MCF 10A (cell line): ENCODE measurements around the gene ASPHD2. TPM values are rescaled to one million over a fixed set of nuclear protein-coding genes. Genes with fewer than 3 reads are reported as not detected.

Experiments
- BruUV-seq: library from RNA; stranded (reverse); fragments of 400-500 nt; replicated peaks from 2 replicates; lab custom pipeline; 2021; lab: Mats Ljungman, UMichigan
- CTCF ChIA-PET: fragments of 300-600 bp; sonication (Branson Sonifier 250); formaldehyde crosslinking; extraction: SDS; loops from one replicate; lab custom pipeline; 2021; ENCODE audit warnings: antibody characterized with exemption, inconsistent platforms; lab: Yijun Ruan, JAX
- POLR2A ChIA-PET: fragments of 300-600, 350-650 bp; sonication (Branson Sonifier 250); formaldehyde crosslinking; extraction: SDS; loops from one replicate; lab custom pipeline; 2020; ENCODE audit warnings: antibody characterized with exemption, inconsistent platforms; lab: Yijun Ruan, JAX
- DNase-seq: peaks from one replicate; pipeline ENCODE4 v3.0.0-alpha.2; 2018; ENCODE audit not compliant: unreplicated experiment
- H3K27ac Mint-ChIP-seq: one replicate; pipeline ENCODE4 v1.8.0; 2022; ENCODE audit warnings: mild to moderate bottlenecking, low read depth, mixed read lengths; ENCODE audit not compliant: unreplicated experiment
- H3K27me3 Mint-ChIP-seq: one replicate; pipeline ENCODE4 v1.8.0; 2022; ENCODE audit warnings: mixed read lengths; ENCODE audit not compliant: insufficient read depth, unreplicated experiment
- H3K36me3 Mint-ChIP-seq: one replicate; pipeline ENCODE4 v1.8.0; 2022; ENCODE audit warnings: mild to moderate bottlenecking, moderate library complexity, mixed read lengths; ENCODE audit not compliant: insufficient read depth, unreplicated experiment
- H3K4me1 Mint-ChIP-seq: one replicate; pipeline ENCODE4 v1.8.0; 2022; ENCODE audit warnings: mixed read lengths; ENCODE audit not compliant: insufficient read depth, unreplicated experiment
- H3K4me3 Mint-ChIP-seq: one replicate; pipeline ENCODE4 v1.8.0; 2022; ENCODE audit warnings: mild to moderate bottlenecking, moderate library complexity, mixed read lengths; ENCODE audit not compliant: unreplicated experiment
- H3K9me3 Mint-ChIP-seq: one replicate; pipeline ENCODE4 v1.8.0; 2022; ENCODE audit warnings: mixed read lengths; ENCODE audit not compliant: unreplicated experiment
- intact Hi-C: fragments of 100-400 bp; cut with micrococcal nuclease; formaldehyde crosslinking; loops from 2 replicates; pipeline ENCODE4 v1.14.1; 2022
- total RNA-seq: library from RNA; stranded (reverse); gene quantifications from 2 replicates; pipeline ENCODE4 v1.2.3, GENCODE V29; 2022
- TF ChIP-seq, protein P1 (sequence below): fragments of 200-600 bp; IDR thresholded peaks from one replicate; pipeline ENCODE4 v1.8.0; 2022; ENCODE audit warnings: antibody characterized with exemption, mild to moderate bottlenecking; ENCODE audit not compliant: unreplicated experiment

The ASPHD2 gene
- total RNA-seq, 1 experiment from 2014 or later = 4.8 TPM

DNA sequence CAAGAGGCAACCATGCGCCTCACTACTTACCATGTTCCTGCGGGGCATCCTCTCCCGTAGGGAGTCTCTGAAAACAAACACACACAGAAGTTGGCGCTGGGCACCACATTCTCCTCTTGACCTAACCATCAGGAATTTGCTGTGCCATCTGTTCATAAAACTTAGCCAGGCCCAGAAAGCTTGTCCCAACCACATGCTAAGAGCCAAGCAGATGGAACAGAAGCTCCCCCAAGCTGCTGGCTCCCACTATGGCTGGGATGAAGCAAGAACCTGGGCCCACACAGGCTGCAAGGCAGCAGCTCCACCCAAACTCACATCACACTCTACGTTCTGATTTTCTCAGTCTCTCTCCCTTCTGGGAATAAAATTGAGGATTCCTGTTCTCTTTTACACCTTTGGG is 37.1 kb downstream of the ASPHD2 start:
- intact Hi-C loops = no loop called here
- BruUV-seq = no TSS peak
- no peaks in the 10 kb centered on the region for H3K27me3 Mint-ChIP-seq
- no peak overlapping the region for H3K27ac Mint-ChIP-seq
- no peak overlapping the region for H3K4me3 Mint-ChIP-seq
- TF ChIP-seq, protein P1, sequence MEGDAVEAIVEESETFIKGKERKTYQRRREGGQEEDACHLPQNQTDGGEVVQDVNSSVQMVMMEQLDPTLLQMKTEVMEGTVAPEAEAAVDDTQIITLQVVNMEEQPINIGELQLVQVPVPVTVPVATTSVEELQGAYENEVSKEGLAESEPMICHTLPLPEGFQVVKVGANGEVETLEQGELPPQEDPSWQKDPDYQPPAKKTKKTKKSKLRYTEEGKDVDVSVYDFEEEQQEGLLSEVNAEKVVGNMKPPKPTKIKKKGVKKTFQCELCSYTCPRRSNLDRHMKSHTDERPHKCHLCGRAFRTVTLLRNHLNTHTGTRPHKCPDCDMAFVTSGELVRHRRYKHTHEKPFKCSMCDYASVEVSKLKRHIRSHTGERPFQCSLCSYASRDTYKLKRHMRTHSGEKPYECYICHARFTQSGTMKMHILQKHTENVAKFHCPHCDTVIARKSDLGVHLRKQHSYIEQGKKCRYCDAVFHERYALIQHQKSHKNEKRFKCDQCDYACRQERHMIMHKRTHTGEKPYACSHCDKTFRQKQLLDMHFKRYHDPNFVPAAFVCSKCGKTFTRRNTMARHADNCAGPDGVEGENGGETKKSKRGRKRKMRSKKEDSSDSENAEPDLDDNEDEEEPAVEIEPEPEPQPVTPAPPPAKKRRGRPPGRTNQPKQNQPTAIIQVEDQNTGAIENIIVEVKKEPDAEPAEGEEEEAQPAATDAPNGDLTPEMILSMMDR = no peak
- H3K4me1 Mint-ChIP-seq = peaks cover 14% of the 10 kb centered on the region
- no peaks in the 10 kb centered on the region for H3K9me3 Mint-ChIP-seq
- ChIA-PET CTCF (interaction anchor here (0.6 to 2.2 kb wide), 5 partner anchors 9 to 100 kb away, joined by 3 to 9 read pairs (median 7); no protein-coding TSS in a partner anchor), POLR2A (interaction anchor here (2.4 kb wide), 1 partner anchor 18 kb away, joined by 13 read pairs; the partner anchor contains the start of genes HPS4 and SRRD)
- peaks cover 87% of the 10 kb centered on the region for H3K36me3 Mint-ChIP-seq
- no peak for DNase-seq

- Mint-ChIP-seq H3K9me3 (no peaks in the 10 kb centered on the region), H3K36me3 (peaks cover 92% of the 10 kb centered on the region), H3K27ac (peak overlapping the region; percentile 74), H3K27me3 (no peaks in the 10 kb centered on the region), H3K4me3 (no peak overlapping the region), H3K4me1 (peaks cover 24% of the 10 kb centered on the region)
- CTCF ChIA-PET = interaction anchor here (0.6 to 4.5 kb wide), 5 partner anchors 10 to 209 kb away, joined by 3 to 19 read pairs (median 4); no protein-coding TSS in a partner anchor
- TF ChIP-seq, protein P1 = no peak
- no TSS peak for BruUV-seq
- intact Hi-C loops = no loop called here
- DNase-seq = no peak
- POLR2A ChIA-PET = interaction anchor here (1.2 to 4.9 kb wide), 2 partner anchors 9 to 13 kb away, joined by 5 to 62 read pairs; partner anchors contain the start of genes HPS4 and SRRD
These were observed 41.7 kb downstream of the ASPHD2 start for GRCh38 chr22:26470807-26471206.

DNA sequence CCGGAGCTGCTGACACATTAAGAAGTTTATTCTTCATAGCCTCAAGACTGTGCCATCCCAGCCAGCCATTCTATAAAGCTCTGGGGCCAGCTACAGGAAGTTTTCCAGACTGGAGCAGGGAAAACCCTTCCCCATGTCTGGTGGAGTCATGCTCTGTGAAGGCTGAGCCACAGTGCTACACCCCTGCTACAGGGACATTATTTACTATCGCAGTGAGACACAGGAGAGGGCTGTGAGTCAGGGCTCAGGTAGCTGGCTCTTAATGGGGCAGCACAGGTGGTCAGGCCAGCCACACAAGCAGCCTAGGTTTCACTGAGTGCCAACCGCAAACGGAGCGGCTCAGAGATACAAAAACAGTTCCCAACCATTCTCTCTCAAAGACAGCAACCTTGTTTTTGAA is 42.5 kb downstream of the ASPHD2 start:
- Mint-ChIP-seq H3K27me3 (no peaks in the 10 kb centered on the region), H3K9me3 (no peaks in the 10 kb centered on the region), H3K36me3 (peaks cover 92% of the 10 kb centered on the region), H3K4me1 (peaks cover 26% of the 10 kb centered on the region), H3K27ac (peak overlapping the region; percentile 74), H3K4me3 (peak overlapping the region; percentile 14)
- TF ChIP-seq, protein P1 = no peak
- POLR2A ChIA-PET = interaction anchor here (0.6 to 4.9 kb wide), 3 partner anchors 12 to 814 kb away, joined by 3 to 62 read pairs (median 3); partner anchors contain the start of genes HPS4 and SRRD
- BruUV-seq = no TSS peak
- intact Hi-C loops = no loop called here
- CTCF ChIA-PET = interaction anchor here (0.7 to 4.5 kb wide), 5 partner anchors 11 to 120 kb away, joined by 3 to 19 read pairs (median 3); no protein-coding TSS in a partner anchor
- peak; percentile 80 for DNase-seq

- TF ChIP-seq, protein P1 = no peak
- ChIA-PET POLR2A (interaction anchor here (4.9 kb wide), 1 partner anchor 9 kb away, joined by 62 read pairs; the partner anchor contains the start of genes HPS4 and SRRD), CTCF (interaction anchor here (1.0 kb wide), 1 partner anchor 190 kb away, joined by 3 read pairs; no protein-coding TSS in a partner anchor)
- Mint-ChIP-seq H3K27me3 (no peaks in the 10 kb centered on the region), H3K4me1 (peaks cover 49% of the 10 kb centered on the region), H3K36me3 (peaks cover 78% of the 10 kb centered on the region), H3K4me3 (no peak overlapping the region), H3K27ac (no peak overlapping the region), H3K9me3 (no peaks in the 10 kb centered on the region)
- no TSS peak for BruUV-seq
- DNase-seq = no peak
- intact Hi-C loops = no loop called here
These were observed 45.6 kb downstream of the ASPHD2 start for GRCh38 chr22:26474682-26475081.
